PFSK-1 (cell line): ENCODE data around the gene GGN. TPM values are rescaled to one million over a fixed set of nuclear protein-coding genes. Genes with fewer than 3 reads are reported as not detected.

Experiments used
- FOXP2 ChIP-seq: optimal IDR thresholded peaks from 2 replicates; pipeline ENCODE3; 2011; ENCODE audit warnings: borderline replicate concordance, control low read depth, inconsistent platforms; ENCODE audit not compliant: insufficient read depth; ENCODE audit errors: extremely low read length, extremely low read depth
- POLR2AphosphoS5 ChIP-seq: IDR thresholded peaks from 2 replicates; pipeline ENCODE4 v1.6.1; 2012; ENCODE audit warnings: low read depth, mild to moderate bottlenecking, control low read depth, low read length, moderate library complexity
- SIN3A ChIP-seq: IDR thresholded peaks from 2 replicates; pipeline ENCODE4 v1.6.1; 2012; ENCODE audit warnings: mild to moderate bottlenecking, low read length, moderate library complexity, borderline replicate concordance; ENCODE audit not compliant: insufficient read depth
- TAF1 ChIP-seq: IDR thresholded peaks from 2 replicates; pipeline ENCODE4 v1.6.1; 2012; ENCODE audit warnings: low read length, control low read depth, borderline replicate concordance; ENCODE audit not compliant: insufficient read depth
- polyA plus RNA-seq: library from polyadenylated mRNA; unstranded; fragments of >200 nt; gene quantifications from one replicate; pipeline ENCODE4 v1.2.1, GENCODE V29; 2012; ENCODE audit warnings: low read depth, missing spikeins; ENCODE audit not compliant: insufficient read length
- TF ChIP-seq, protein P1 (sequence below), 2 experiments: IDR thresholded peaks; 2 replicates each; pipeline versions ENCODE4 v1.6.1 to v1.8.0; 2011 to 2012; ENCODE audit warnings: low read depth in 2 of 2, low read length in 2 of 2, control low read depth in 1 of 2, inconsistent platforms in 1 of 2, mild to moderate bottlenecking in 1 of 2, moderate library complexity in 1 of 2; ENCODE audit not compliant: insufficient read depth in 1 of 2

The GGN gene, protein sequence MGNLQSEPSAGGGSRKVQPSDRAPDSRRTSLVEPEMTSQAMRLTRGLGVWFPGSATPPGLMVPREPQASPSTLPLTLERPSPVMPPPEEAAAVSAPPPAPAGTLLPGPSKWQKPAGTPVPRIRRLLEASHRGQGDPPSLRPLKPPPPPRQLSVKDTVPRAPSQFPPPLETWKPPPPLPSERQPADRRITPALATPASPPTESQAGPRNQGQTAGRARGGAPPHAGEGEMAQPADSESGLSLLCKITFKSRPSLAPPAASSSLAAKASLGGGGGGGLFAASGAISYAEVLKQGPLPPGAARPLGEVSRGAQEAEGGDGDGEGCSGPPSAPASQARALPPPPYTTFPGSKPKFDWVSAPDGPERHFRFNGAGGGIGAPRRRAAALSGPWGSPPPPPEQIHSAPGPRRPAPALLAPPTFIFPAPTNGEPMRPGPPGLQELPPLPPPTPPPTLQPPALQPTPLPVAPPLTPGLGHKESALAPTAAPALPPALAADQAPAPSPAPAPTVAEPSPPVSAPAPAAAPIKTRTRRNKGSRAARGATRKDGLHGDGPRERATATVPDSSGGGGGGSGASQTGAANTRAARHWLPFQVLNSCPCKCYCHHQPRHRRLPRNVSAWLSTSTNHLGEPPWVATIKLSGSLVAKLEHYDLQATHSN
- polyA plus RNA-seq = 8.6 TPM

DNA sequence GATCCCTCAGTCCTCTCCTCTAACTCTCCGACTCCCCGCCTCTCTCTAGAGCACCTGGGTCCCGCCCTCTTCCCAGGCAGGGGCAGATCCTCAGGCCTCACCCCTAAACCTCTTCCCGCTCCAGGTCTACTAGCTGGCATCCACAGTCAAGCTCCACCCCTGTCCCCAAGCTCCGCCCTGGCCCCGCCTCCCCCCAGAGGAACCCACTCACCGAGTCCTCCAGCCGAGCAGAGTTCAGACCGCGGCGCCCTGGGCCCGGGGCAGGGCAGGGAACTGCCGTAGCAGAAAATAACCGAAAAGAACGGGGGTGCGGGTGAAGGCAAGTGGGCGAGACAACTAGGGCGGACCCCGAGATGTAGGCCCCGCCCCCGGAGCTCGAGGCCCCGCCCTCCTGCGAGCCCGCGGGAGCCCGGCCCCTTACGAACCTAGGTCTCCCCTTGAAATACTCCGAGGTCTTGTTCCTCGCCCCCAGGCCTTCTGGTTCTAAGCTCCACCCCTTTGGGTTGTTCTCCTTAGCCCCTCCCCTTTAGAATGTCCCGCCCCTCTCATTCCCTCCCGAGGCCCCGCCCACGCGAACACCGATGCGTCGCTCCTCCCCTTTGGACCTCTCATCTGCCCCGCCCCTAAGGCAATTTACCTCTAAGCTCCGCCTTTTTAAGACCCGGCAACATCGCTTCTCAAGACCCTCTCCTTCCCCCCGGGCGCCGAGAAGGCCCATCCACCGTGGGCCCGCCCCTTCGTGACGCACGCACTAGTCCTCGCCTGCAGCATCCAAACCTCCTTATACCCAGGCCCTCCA lies at the start of gene GGN:
GGN (minus strand) TSS at position 485 of the 799 bp plus-strand sequence. CDS start 773 bp downstream, outside the sequence.
- TF ChIP-seq TAF1 (no peak), POLR2AphosphoS5 (peak; percentile 97), SIN3A (peak; percentile 10; the same call in 1 of the 2 replicates), FOXP2 (peak; percentile 26)
- TF ChIP-seq, protein P1, sequence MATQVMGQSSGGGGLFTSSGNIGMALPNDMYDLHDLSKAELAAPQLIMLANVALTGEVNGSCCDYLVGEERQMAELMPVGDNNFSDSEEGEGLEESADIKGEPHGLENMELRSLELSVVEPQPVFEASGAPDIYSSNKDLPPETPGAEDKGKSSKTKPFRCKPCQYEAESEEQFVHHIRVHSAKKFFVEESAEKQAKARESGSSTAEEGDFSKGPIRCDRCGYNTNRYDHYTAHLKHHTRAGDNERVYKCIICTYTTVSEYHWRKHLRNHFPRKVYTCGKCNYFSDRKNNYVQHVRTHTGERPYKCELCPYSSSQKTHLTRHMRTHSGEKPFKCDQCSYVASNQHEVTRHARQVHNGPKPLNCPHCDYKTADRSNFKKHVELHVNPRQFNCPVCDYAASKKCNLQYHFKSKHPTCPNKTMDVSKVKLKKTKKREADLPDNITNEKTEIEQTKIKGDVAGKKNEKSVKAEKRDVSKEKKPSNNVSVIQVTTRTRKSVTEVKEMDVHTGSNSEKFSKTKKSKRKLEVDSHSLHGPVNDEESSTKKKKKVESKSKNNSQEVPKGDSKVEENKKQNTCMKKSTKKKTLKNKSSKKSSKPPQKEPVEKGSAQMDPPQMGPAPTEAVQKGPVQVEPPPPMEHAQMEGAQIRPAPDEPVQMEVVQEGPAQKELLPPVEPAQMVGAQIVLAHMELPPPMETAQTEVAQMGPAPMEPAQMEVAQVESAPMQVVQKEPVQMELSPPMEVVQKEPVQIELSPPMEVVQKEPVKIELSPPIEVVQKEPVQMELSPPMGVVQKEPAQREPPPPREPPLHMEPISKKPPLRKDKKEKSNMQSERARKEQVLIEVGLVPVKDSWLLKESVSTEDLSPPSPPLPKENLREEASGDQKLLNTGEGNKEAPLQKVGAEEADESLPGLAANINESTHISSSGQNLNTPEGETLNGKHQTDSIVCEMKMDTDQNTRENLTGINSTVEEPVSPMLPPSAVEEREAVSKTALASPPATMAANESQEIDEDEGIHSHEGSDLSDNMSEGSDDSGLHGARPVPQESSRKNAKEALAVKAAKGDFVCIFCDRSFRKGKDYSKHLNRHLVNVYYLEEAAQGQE (IDR thresholded peaks at IDR 0.05; ENCODE audit: insufficient read depth in 1 of 2, low read depth in 2 of 2, low read length in 2 of 2) = no peak

DNA sequence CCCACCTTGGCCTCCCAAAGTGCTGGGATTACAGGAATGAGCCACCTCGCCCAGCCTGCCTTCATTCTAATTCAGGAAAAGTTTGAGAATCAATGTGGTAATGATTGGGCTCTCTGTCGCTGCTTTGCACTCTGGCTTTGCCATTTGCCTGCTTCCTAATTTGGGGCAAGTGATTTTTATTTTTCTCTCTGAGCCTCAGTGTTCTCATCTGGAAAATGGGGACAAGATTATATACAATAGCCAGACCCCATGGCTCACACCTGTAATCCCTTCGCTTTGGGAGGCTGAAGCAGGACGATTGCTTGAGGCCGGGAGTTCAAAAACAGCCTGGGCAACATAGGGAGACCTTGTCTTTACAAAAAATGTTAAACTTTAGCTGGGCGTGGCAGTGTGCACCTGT lies 49.5 kb upstream of the GGN start:
- no peak for TF ChIP-seq TAF1
- TF ChIP-seq FOXP2 = no peak

DNA sequence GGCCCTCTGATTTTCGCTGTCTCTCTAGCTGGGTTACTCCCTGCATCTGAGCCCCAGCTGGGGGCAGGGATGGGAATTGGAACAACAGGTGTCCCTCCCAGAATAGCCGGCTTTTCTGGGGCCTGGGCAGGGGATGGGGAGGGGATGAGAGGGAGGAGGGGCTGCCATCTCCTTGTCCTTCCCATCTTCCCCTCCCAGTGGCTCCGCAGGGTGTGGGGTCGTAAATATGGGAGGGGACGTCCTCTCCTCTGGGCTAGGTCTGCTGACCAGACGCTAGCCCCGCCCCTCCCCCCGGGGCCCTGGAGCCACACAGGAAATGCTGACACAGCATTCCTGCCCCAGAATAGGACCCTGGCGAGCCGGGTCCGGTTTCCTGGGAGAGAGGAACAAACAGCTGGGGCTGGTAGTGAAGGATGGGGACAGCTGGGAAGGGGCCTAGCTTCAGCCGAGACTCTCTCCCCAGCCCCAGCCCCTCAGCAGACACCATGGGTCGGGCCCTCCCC lies 46.8 kb upstream of the GGN start:
- no peak for TF ChIP-seq POLR2AphosphoS5
- TF ChIP-seq SIN3A = no peak
- TF ChIP-seq, protein P1 (IDR thresholded peaks at IDR 0.05; ENCODE audit: insufficient read depth in 1 of 2, low read depth in 2 of 2, low read length in 2 of 2) = no peak
- no peak for TF ChIP-seq FOXP2
- TF ChIP-seq TAF1 = no peak

DNA sequence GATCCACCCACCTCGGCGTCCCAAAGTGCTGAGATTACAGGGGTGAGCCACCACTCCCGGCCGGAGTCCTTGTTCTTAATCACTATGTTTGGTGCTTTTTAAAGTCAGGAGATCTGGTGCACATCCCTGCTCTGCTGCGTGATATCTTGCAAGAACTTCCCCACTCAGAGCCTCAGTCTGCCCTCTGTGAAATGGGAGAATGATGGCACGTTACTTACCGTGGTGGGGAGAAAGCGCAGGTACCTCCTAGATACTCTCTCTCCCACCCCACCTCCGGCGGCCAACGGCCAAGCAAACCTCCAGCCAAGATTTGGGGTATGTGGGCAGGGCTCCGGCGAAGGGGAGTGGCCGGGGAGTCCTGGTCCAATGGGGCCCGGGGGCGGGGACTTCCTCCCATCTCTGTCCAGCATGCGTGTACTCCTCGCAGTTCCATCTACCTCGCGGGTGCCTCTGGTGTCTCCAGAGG lies 45.5 kb upstream of the GGN start, which contains the start of gene RYR1:
RYR1 (plus strand) TSS at position 424 of the 466 bp plus-strand sequence. CDS start 139 bp downstream, outside the sequence.
- TF ChIP-seq FOXP2 (no peak), POLR2AphosphoS5 (no peak), SIN3A (no peak), TAF1 (no peak)
- TF ChIP-seq, protein P1 (IDR thresholded peaks at IDR 0.05; ENCODE audit: insufficient read depth in 1 of 2, low read depth in 2 of 2, low read length in 2 of 2) = no peak

DNA sequence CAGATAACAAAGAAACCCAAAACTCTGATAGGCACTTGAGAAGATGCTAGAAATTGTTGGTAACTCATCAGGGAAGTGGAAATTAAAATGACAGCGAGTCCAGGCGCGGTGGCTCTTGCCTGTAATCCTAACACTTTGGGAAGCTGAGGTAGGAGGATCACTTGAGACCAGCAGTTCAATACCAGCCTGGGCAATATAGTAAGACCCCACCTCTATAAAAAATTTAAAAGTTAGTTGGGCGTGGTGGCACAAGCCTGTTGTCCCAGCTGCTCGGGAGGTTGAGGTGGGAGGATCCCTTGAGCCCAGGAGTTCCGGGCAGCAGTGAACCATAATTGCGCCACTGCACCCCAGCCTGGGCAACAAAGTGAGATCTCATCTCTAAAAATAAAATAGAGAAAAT lies 43.1 kb upstream of the GGN start:
- TF ChIP-seq TAF1 = no peak
- TF ChIP-seq SIN3A = no peak
- TF ChIP-seq FOXP2 = no peak
- TF ChIP-seq, protein P1 (IDR thresholded peaks at IDR 0.05; ENCODE audit: insufficient read depth in 1 of 2, low read depth in 2 of 2, low read length in 2 of 2) = no peak
- no peak for TF ChIP-seq POLR2AphosphoS5
